ENCODE measurements around the gene EBF3.

EBF3 gene

DNA sequence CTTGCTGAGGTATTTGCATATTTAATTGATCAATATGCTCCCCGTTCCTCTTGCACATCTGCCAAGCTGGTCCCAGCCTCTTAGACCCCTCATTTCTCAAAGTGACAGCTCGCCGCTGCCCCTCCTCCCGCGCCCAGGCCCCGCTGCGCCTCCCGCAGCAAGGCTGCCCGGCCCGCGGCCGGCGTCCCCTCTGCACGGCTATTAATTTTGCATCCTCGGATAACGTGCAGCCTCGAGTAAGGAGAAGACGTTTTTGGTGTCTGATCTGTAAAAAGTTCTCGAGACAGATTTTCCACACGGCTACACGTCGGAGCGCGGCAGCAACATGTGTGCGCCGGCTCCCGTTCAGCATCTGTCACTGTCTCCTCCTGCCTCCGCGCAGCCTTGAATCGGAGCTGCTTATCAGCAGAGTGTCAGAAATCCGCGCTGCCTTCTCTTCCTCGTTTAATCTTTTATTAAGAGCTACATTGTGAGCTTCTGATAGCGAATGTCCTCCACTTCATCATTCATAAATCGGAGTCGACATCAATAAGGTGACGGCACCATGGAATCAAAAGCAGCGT, 65.3 kb downstream of the EBF3 start:
- intact Hi-C loops (cut with DNase I; ENCODE audit: low total_unique reads) = no loop called here
- DNase-seq = no peak
- Histone ChIP-seq H3K4me1 (no peaks in the 10 kb centered on the region), H3K9me3 (no peaks in the 10 kb centered on the region), H3K27me3 (peaks cover 0 to 5% of the 10 kb centered on the region in 2 donors), H3K27ac (no peak overlapping the region), H3K4me3 (no peak overlapping the region), H3K36me3 (no peaks in the 10 kb centered on the region)
- TF ChIP-seq, protein P1, sequence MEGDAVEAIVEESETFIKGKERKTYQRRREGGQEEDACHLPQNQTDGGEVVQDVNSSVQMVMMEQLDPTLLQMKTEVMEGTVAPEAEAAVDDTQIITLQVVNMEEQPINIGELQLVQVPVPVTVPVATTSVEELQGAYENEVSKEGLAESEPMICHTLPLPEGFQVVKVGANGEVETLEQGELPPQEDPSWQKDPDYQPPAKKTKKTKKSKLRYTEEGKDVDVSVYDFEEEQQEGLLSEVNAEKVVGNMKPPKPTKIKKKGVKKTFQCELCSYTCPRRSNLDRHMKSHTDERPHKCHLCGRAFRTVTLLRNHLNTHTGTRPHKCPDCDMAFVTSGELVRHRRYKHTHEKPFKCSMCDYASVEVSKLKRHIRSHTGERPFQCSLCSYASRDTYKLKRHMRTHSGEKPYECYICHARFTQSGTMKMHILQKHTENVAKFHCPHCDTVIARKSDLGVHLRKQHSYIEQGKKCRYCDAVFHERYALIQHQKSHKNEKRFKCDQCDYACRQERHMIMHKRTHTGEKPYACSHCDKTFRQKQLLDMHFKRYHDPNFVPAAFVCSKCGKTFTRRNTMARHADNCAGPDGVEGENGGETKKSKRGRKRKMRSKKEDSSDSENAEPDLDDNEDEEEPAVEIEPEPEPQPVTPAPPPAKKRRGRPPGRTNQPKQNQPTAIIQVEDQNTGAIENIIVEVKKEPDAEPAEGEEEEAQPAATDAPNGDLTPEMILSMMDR (IDR thresholded peaks at IDR 0.05) = no peak

DNA sequence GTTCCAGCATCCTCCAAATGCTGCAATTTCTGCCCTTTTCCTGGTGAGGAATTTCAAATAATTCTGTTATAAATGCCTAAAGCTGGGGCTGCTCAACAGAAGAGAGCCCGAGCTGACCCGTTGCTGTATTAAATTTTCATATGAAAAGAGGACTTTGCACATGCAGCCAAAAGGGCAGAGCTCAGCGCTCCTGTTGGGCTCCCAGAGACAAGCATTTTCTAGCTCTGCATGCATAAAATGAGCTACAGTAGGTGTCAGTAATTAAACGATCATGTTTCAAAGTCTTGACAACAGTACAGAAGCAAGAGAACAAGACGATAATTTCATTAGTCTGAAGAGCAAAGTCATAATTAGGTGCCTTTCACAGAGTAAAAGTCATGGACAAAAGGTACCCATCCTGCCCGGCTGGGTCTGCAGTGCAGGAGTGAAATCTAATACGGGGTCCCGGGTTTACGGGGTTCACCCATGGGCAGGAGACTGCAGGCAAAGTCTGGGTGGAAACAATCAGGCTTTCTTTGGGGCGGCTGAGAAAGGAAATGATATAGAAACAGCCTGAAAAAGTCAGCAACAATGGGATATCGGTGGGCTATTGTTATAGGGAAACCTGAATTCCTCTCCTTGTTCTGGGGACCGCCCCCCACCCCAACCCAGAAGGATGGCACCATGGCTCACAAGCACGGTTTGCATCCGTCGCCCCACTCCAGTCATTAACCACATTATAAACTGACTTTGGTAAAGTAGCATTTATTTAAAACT, 66.0 kb downstream of the EBF3 start:
- DNase-seq = no peak
- intact Hi-C loops (cut with DNase I; ENCODE audit: low total_unique reads) = no loop called here
- H3K9me3 ChIP-seq = no peaks in the 10 kb centered on the region
- H3K27me3 ChIP-seq = peaks cover 0 to 5% of the 10 kb centered on the region in 2 donors
- H3K4me1 ChIP-seq = no peaks in the 10 kb centered on the region
- H3K36me3 ChIP-seq = no peaks in the 10 kb centered on the region
- no peak overlapping the region for H3K27ac ChIP-seq
- TF ChIP-seq, protein P1 (IDR thresholded peaks at IDR 0.05) = no peak
- no peak overlapping the region for H3K4me3 ChIP-seq

DNA sequence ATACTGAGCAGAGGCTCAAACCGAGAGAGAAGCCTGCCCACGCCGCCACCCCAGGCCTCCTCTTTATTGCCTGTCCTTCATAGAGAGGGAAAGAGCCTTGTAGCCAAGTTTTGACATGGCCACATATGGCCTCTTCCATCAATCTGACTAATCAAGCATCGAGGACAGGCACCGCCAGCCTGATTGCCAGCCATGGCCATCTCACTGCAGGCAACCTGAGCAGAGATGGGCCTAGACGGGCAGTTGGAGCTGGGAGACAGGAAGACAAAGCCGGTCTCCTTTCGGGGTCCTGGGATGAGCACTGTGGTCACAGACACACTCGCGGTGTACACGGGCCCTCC, 67.2 kb downstream of the EBF3 start:
- Histone ChIP-seq H3K9me3 (no peaks in the 10 kb centered on the region), H3K4me3 (no peak overlapping the region), H3K27me3 (peaks cover 0 to 5% of the 10 kb centered on the region in 2 donors), H3K27ac (no peak overlapping the region), H3K4me1 (no peaks in the 10 kb centered on the region), H3K36me3 (no peaks in the 10 kb centered on the region)
- TF ChIP-seq, protein P1 (IDR thresholded peaks at IDR 0.05) = no peak
- intact Hi-C loops (cut with DNase I; ENCODE audit: low total_unique reads) = no loop called here
- DNase-seq = no peak

DNA sequence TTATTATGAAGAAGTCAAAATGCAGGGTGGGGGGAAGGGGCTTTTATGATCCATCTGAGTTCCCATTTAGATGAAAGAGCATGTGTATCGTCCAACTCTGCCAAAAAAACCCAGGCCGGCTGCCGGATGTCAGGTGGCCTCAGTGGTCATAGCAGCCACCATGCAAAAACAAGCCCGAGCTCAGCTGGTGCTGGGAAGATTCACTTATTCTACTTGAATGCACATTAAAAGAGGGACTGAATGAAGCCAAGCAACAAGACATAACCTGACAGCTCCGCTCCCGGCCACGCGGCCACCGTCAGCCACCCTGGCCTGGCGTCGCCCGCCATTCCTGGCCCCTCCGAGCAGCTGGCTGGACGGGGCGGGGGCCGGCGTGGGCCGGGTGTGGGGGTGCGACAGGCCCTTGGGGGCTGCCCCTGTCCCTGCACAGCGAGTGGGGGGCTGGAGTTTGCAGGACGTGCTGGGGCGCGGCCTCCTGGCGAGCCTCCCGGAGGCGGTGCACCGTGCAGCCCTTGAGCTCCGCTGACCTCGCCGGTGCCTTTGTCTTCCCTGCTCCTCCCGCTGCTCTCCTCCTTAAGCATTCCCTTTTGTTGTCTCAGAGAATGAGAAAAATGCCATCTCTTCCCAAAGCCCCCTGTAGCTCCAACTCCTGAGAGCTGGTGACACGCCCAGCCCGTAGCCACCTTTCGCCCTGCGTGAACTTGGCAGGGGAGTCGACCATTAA, 67.8 kb downstream of the EBF3 start:
- Histone ChIP-seq H3K27me3 (peaks cover 0 to 5% of the 10 kb centered on the region in 2 donors), H3K4me1 (no peaks in the 10 kb centered on the region), H3K27ac (no peak overlapping the region), H3K9me3 (no peaks in the 10 kb centered on the region), H3K36me3 (no peaks in the 10 kb centered on the region), H3K4me3 (no peak overlapping the region)
- no peak for DNase-seq
- intact Hi-C loops (cut with DNase I; ENCODE audit: low total_unique reads) = no loop called here
- TF ChIP-seq, protein P1 (IDR thresholded peaks at IDR 0.05) = no peak

DNA sequence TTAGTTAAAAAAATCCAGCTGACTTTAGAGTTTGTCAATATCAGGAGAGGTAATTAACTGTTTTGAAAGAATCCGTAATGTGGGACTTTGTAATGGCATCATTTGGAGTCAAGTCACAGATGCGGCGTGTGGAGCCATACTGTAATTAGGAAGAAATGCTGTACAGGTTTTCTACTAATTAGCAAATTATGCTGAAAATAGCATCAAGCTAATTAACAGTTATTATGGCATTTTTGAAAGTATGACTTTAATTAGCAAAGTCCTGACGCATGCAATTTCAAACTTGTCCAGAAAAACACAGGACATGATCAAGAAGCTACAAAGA, 68.3 kb downstream of the EBF3 start:
- no peaks in the 10 kb centered on the region for H3K36me3 ChIP-seq
- intact Hi-C loops (cut with DNase I; ENCODE audit: low total_unique reads) = no loop called here
- H3K4me3 ChIP-seq = no peak overlapping the region
- H3K9me3 ChIP-seq = no peaks in the 10 kb centered on the region
- peaks cover 0 to 5% of the 10 kb centered on the region in 2 donors for H3K27me3 ChIP-seq
- DNase-seq = no peak
- no peaks in the 10 kb centered on the region for H3K4me1 ChIP-seq
- H3K27ac ChIP-seq = no peak overlapping the region
- TF ChIP-seq, protein P1 (IDR thresholded peaks at IDR 0.05) = no peak

Measured in tibial artery (tissue), 4 donors.